GM19240 (cell line): Measurements from ENCODE around the gene GRM2.
"Not testable (repeated sequence)": the region's sequence is repeated elsewhere in the genome, so short reads cannot be mapped to it uniquely, and the experiment has no call there.

ENCODE experiments used
- DNase-seq: peaks from one replicate; pipeline ENCODE4 v3.0.0; 2011; ENCODE audit warnings: low spot score; ENCODE audit not compliant: insufficient read length

The GRM2 gene

DNA sequence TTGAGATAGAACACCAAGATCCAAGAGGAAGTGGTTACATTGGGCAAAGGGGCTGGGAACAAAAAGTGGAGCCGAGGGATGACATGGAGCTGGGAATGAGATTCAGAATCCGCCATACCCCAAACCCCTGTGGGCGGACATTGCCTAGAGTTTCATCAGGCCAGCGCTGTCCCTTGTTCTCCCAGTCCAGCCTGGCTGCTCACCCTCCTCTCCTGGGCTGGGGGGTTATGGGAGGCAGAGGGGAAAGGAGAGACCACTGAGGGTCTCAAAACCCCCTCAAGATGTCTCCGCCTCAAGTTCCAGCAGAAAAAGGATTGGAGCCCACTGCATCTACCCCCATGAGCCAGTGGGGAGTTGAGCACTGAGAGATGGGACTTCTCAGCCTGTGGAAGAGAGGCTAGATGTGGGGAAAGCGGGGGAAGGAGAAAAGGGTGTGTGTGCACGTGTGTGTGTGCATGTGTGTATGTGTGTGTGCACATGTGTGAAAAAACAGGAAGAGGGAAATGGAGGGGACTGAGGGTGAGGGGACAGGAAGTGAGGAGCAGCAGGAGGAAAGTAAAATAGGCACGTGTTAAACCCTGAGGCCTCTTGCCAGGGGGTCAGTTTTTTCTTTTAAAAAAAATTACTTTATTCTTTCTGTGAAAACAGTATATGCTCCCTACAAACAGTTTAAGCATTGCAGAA lies 14.3 kb downstream of the GRM2 start:
- DNase-seq = no peak

DNA sequence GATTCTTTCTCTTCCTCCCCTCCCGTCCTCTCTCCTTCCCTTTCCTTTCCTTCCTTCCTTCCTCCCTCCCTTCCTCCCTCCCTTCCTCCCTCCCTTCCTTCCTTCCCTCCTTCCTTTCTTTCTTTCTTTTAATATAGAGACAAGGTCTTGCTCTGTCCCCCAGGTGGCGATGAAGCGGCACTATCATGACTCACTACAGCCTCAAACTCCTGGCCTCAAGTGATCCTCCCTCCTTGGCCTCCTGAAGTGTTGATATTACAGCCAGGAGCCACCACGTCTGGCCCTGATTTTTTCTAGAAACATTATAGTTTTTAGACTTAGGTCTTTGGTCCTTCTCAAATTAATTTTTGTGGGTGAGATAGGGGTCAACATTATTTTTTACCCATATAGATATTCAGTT lies 15.5 kb downstream of the GRM2 start:
- no peak for DNase-seq

DNA sequence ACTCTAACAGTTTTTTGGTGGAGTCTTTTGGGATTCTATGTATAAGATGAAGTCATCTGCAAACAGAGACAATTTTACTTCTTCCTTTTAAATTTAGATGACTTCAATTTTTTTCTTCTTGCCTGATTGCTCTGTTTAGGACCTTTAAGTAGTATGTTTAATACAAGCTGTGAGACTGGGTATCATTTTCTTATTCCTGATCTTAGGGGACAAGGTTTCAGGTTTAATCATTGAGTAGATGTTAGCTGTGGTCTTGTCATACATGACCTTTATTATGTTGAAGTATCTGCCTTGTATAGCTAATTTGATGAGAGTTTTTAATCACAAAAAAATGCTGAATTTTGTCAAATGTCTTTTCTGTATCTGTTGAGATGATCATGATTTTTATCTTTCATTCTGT lies 20.6 kb downstream of the GRM2 start:
- DNase-seq = no peak

DNA sequence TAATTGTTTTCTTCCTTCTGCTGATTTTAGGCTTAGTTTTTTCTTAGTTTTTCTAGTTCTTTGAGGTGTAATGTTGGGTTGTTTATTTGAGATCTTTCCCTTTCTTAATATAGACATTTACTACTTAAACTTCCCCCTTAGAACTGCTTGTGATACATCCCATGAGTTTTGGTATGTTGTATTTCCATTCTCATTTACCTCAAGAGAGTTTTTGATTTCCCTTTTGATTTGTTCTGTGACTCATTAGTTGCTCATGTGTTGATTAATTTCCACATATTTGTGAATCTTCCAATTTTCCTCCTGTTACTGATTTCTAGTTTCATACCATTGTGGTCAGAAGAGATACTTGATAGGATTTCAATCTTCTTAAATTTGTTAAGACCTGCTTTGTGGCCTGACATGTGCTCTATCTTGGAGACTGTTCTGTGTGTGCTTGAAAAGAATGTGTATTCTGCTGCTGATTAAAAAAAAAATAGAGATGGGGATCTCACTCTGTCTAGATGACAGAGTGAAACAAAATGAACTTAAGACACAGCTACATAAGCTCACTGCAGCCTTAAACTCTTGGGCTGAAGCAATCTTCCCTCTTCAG lies 22.3 kb downstream of the GRM2 start:
- DNase-seq = no peak

DNA sequence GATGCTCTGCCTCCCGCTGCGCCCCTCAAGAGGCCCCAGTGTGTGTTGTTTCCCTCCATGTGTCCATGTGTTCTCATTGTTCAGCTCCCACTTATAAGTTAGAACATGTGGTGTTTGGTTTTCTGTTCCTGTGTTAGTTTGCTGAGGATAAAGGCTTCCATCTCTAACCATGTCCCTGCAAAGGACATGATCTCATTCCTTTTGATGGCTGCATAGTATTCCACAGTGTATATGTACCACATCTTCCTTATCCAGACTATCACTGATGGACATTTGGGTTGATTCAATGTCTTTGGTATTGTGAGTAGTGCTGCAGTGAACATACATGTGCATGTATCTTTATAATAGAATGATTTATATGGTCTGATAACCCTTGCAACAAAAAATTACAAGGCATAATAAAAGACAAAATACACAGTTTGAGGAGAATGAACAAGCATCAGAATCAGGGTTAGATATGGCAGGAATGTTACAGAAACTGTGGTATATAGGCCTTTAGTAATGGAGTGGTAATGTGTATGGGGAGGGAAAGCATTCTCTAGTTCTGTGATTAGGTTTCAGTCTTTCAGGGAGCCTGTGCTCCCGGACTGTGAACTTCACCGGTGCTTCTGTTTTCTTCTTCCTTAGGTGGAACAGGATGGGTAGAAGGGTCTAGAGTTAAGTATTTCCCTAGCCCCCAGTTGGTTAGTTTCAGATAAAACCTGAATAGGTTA lies 27.1 kb downstream of the GRM2 start:
- no peak for DNase-seq

DNA sequence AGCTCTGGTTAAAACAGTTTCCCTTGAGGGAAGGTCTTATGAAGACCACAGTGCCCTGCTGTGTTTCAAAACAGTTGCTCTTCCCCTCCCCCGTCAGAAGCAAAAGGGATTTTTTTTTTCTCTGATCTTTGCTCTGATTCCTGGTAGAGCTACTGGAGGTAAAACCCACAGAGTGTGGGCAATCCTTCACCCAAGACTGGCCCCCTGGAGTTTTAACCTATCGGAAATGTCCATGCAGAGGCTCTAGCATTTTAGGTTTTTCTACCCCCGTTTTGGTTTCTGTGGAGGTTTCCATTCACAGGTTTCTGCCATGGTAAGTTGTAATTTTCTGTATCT lies 27.7 kb downstream of the GRM2 start:
- DNase-seq = no peak

DNA sequence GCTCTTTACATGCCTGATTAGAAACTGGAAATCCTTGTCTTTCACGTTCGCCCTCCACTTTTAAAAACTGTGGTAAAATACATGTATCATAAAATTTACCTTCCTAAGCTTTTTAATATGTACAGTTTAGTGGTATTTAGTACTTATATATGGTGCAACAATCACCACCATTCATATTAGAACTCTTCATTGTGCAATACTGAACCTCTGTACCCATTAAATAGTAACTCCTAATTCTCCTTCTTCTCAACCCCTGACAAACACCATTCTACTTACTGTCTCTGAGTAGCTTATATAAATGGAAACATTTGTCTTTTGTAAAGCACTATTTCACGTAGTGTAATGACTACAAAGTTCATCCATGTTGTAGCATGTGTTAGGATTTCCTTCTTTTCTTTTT lies 28.2 kb downstream of the GRM2 start:
- no peak for DNase-seq

DNA sequence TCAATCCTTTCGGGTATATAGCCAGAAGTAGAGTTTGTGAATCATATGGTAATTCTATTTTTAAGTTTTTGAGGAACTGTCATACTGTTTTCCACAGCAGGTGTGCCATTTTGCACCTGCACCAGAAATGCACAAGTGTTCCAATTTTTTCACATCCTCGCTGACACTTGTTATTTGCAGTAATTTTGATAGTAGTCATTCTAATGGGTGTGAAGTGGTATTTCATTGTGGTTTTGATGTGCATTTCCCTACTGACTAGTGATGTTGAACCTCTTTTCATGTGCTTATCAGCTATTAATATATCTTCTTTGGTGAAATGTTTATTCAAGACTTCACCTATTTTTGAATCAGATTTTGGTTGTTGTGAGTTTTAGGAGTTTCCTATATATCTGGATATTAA lies 29.1 kb downstream of the GRM2 start:
- DNase-seq = no peak

DNA sequence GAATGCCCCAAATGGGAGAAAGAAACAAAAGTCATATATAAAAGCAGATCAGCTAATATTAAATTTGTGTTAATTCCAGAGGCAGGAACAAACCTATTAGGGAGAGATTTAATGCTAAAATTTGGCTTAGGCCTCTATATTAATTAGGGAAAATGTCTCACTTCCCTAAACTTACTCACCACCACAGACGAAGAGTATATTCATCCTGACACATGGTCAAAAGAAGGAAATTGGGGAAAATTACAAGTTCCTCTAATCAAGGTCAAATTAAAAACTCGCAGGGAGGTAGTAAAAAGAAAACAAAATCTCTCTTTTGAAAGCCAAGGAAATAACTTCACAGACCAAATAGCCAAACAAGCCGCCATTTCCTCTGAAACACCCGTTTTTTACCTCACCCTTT lies 32.2 kb downstream of the GRM2 start:
- DNase-seq = no peak

DNA sequence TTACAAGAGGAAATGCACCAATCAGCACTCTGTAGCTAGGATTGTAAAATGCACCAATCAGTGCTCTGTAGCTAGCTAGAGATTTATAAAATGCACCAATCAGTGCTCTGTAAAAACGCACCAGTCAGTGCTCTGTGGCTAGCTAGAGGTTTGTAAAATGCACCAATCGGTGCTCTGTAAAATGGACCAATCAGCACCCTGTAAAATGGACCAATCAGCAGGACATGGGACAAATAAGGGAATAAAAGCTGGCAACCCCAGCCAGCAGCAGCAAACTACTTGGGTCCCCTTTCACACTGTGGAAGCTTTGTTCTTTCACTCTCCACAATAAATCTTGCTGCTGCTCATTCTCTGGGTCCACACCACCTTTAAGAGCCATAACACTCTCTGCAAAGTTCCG lies 35.5 kb downstream of the GRM2 start:
- DNase-seq = not testable (repeated sequence)

DNA sequence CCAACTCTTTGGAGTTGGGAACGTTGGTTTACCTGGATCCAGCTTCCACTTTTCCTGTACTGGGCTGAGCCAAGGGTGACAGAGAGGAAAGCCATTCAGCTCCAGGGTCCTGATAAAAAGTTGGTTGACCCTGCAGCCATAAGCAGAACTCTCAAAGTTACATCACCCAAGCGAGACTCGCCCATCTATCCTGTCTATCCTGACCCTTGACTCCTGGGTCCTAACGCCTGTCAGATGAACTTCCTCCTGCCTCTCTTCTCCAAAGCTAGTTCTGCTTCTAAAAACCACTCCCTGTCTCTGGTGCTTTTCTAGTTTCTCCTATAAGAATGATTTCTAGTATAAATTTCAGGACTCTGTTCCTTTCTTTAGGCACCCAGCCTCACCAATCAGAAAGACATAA lies 36.1 kb downstream of the GRM2 start:
- DNase-seq = not testable (repeated sequence)

DNA sequence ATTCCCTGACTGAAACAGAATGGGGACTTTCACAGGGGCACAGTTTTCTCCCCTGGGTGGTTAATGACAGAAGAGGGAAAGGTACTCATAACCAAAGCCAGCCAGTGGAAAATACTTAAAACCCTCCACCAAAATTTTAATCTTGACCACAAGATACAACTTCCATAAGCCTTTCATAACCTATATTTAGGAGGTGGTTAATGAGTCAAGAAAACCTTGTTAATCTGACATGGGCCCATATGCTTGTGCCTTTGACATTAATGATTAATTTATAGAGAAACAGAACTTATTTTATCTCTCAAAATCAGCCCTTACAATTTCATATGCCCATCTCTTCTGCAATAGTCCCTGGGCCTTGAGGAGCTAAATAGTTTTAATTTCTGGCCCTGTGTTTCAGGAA lies 41.0 kb downstream of the GRM2 start:
- DNase-seq = no peak

DNA sequence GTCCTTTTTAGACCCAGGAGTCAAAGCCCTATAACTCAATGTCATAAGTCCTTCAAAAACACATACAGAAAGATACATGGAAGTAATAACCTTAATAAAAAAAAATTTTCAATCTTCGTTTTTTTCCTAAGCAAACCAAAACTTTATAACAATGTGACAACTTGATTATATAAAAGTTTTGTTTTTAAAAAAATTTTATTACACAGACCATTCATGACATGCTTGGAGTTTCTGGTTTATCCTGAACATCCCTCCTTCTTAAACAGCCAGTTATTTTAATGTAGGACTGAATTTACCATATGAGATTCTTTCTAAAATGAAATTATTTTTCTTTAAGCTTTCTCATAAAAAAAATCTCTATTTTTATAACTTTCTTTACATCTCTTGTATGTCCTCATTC lies 41.5 kb downstream of the GRM2 start:
- DNase-seq = no peak

DNA sequence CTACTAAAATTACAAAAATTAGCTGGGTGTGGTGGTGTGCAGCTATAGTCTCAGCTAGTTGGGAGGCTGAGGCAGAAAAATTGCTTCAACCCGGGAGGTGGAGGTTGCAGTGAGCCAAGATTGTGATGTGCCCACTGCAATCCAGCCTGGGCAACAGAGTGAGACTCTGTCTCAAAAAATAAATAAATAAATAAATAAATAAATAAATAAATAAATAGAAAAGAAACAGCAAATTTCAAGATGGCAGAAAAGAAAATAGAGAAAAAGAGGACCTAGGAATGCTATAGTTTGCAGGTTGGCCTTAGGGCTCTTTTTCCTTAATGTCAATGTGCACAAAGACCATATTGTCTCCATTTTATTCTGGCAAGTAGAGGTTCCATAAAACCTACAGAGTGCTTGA lies 44.0 kb downstream of the GRM2 start:
- DNase-seq = no peak

DNA sequence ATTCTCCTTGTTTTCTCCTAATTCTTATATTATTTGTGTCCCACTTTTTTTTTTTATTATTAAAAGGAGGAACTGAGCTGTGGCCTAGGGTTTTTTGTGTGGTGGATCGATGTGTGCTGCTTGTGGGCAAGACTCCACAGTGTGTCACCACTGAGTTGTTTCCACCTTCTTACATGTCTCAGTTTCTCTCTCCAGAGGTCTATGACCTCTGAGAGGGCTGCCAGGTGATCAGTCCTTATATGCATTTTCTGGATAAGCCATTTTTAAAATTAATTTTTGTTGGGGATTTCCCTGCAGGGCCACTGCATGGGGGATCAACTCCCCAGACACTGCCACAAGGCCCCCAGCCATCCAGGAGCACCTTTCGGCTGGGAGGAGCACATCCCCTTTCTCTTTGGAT lies 44.4 kb downstream of the GRM2 start:
- no peak for DNase-seq

DNA sequence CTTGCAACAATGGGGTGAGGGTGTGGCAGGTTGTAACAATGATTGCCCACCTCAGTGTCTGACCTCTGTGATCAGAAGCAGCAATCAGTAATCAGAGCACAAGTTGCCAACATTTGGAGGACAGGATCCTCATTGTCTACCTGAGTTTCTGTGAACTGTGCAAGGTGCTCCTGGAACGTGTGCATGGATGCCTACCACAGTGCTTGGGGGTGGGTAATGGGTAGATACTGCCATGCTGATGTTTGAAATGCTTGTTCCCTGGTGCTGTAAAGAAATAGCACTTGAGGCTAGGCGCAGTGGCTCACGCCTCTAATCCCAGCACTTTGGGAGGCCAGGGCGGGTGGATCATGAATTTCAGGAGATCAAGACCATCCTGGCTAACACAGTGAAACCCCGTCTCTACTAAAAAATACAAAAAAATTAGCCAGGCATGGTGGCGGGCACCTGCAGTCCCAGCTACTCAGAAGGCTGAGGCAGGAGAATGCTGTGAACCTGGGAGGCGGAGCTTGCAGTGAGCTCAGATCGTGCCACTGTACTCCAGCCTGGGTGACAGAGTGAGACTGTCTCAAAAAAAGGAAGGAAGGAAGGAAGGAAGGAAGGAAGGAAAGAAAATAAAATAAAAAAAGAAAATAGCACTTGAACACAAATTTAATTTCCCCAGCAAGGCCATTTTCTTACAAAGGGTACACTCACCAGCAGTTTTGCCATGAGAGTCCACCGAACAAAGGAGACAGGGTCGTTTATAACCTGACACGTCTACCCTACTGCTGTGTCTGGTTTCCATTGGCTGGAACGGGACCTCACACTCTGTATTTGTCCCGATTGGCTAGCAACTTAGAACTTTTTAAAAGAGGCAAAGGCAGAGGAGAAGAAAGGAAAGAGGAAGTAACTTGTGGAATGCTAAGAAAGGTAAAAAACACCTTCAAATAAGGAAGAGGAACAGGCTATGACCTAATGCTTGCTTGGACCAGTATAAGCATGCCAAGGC lies 47.2 kb downstream of the GRM2 start:
- not testable (repeated sequence) for DNase-seq

DNA sequence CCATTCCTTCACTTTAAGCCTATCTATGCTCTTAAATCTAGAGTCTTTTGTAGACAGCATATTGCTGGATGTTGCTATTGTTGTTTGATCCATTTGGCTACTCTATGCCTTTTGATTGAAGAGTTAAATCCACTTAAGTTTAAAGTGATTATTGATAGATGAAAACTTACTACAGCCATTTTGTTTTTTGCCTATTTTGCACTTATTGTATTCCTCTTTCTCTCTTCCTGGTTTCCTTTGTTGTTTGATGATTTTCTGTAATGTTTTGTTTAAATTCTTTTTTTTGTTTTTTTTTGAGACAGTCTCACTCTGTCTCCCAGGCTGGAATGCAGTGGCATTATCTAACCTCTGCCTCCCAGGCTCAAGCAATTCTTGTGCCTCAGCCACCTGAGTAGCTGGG lies 52.3 kb downstream of the GRM2 start:
- DNase-seq = no peak
